Body of pancreas (tissue), 4 donors: ENCODE data around the gene CDK1.

Experiments
- POLR2A ChIP-seq, 3 donors: fragments of 450-650 bp; IDR thresholded peaks; one replicate each; pipeline ENCODE4 v1.6.1; 2016; ENCODE audit warnings: antibody characterized with exemption in 3 of 3, mild to moderate bottlenecking in 2 of 3
- TF ChIP-seq, protein P1 (sequence below), 7 experiments: fragments of 450-650 bp in 4 of 7; fragments of 200-600 bp in 3 of 7; sonication (generic) in 3 of 7; IDR thresholded peaks; one replicate each; pipeline ENCODE4 v1.5.1; 2016 to 2019; ENCODE audit warnings: antibody characterized with exemption in 7 of 7

GRCh38 chr10:60742512-60742911, 35.8 kb upstream of the CDK1 start:
- TF ChIP-seq, protein P1, sequence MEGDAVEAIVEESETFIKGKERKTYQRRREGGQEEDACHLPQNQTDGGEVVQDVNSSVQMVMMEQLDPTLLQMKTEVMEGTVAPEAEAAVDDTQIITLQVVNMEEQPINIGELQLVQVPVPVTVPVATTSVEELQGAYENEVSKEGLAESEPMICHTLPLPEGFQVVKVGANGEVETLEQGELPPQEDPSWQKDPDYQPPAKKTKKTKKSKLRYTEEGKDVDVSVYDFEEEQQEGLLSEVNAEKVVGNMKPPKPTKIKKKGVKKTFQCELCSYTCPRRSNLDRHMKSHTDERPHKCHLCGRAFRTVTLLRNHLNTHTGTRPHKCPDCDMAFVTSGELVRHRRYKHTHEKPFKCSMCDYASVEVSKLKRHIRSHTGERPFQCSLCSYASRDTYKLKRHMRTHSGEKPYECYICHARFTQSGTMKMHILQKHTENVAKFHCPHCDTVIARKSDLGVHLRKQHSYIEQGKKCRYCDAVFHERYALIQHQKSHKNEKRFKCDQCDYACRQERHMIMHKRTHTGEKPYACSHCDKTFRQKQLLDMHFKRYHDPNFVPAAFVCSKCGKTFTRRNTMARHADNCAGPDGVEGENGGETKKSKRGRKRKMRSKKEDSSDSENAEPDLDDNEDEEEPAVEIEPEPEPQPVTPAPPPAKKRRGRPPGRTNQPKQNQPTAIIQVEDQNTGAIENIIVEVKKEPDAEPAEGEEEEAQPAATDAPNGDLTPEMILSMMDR (IDR thresholded peaks at IDR 0.05): no peak
- no peak for TF ChIP-seq POLR2A (IDR thresholded peaks at IDR 0.05)
